Measurements from ENCODE around the gene KIRREL3. TPM values are rescaled to one million over a fixed set of nuclear protein-coding genes. Genes with fewer than 3 reads are reported as not detected.

Gene KIRREL3
- total RNA-seq, 2 donors from 2014 or later, result 0.61 to 0.64 TPM

DNA sequence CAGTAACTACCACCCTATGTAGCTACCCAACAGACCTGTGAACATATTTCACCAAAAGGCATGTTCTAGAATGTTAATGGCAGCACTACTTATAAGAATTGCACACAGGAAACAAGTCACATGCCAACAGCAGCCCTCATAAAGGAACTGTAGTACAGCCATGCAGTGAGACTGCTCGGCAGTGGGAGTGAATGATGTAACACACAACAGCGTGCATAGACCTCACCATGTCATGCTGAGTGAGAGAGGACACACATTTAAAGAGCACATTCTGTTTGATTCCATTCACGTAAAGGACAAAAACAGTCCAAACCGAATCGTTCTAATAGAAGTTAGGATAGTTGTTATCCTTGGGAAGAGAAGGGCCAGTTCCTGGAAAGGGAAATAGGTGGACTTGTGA, 27.2 kb upstream of the KIRREL3 start:
- intact Hi-C loops (cut with DNase I), result no loop called here
- peaks cover 3% of the 10 kb centered on the region for H3K4me1 ChIP-seq
- no peaks in the 10 kb centered on the region for H3K9me3 ChIP-seq
- no peak overlapping the region for H3K4me3 ChIP-seq
- H3K36me3 ChIP-seq, result no peaks in the 10 kb centered on the region
- H3K27me3 ChIP-seq, result no peaks in the 10 kb centered on the region
- no peak overlapping the region for H3K27ac ChIP-seq
- DNase-seq, result no peak
- no peak overlapping the region for H3K9ac ChIP-seq (ENCODE audit: low read depth in 2 of 2, low read length in 2 of 2)
- TF ChIP-seq, protein P1, sequence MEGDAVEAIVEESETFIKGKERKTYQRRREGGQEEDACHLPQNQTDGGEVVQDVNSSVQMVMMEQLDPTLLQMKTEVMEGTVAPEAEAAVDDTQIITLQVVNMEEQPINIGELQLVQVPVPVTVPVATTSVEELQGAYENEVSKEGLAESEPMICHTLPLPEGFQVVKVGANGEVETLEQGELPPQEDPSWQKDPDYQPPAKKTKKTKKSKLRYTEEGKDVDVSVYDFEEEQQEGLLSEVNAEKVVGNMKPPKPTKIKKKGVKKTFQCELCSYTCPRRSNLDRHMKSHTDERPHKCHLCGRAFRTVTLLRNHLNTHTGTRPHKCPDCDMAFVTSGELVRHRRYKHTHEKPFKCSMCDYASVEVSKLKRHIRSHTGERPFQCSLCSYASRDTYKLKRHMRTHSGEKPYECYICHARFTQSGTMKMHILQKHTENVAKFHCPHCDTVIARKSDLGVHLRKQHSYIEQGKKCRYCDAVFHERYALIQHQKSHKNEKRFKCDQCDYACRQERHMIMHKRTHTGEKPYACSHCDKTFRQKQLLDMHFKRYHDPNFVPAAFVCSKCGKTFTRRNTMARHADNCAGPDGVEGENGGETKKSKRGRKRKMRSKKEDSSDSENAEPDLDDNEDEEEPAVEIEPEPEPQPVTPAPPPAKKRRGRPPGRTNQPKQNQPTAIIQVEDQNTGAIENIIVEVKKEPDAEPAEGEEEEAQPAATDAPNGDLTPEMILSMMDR (IDR thresholded peaks at IDR 0.05), result no peak

- no peaks in the 10 kb centered on the region for H3K36me3 ChIP-seq
- intact Hi-C loops (cut with DNase I), result no loop called here
- H3K4me3 ChIP-seq, result no peak overlapping the region
- no peaks in the 10 kb centered on the region for H3K27me3 ChIP-seq
- peaks cover 3% of the 10 kb centered on the region for H3K4me1 ChIP-seq
- TF ChIP-seq, protein P1 (IDR thresholded peaks at IDR 0.05), result no peak
- no peaks in the 10 kb centered on the region for H3K9me3 ChIP-seq
- DNase-seq, result no peak
- H3K9ac ChIP-seq (ENCODE audit: low read depth in 2 of 2, low read length in 2 of 2), result no peak overlapping the region
- H3K27ac ChIP-seq, result no peak overlapping the region
These were observed 26.4 kb upstream of the KIRREL3 start for GRCh38 chr11:127027000-127027399.

DNA sequence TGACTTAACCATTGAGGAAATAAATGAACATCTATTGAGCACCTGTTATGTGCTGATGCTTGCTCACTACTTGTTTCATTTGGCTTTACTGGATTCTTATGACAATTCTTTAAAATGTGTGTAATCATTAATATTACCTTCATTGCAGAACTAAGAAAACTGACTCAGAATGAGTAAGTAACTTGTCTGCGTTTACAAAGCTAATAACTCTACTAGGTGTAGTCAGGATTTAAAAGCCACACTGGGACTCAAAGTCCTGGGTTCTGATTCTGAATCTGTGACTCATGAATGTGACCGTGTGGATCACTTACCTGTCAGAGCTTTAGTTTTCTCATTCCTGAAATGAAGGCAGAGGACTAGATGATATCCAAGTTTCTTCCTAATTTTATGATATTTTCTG, 23.4 kb upstream of the KIRREL3 start:
- intact Hi-C loops (cut with DNase I), result no loop called here
- DNase-seq, result no peak
- Histone ChIP-seq H3K9ac (ENCODE audit: low read depth in 2 of 2, low read length in 2 of 2) (no peak overlapping the region), H3K4me3 (no peak overlapping the region), H3K27me3 (no peaks in the 10 kb centered on the region), H3K9me3 (no peaks in the 10 kb centered on the region), H3K27ac (no peak overlapping the region), H3K36me3 (no peaks in the 10 kb centered on the region), H3K4me1 (peaks cover 3% of the 10 kb centered on the region)
- TF ChIP-seq, protein P1 (IDR thresholded peaks at IDR 0.05), result no peak

GRCh38 chr11:127018683-127019279, 18.2 kb upstream of the KIRREL3 start:
- no peak overlapping the region for H3K27ac ChIP-seq
- H3K4me3 ChIP-seq, result no peak overlapping the region
- no peaks in the 10 kb centered on the region for H3K36me3 ChIP-seq
- H3K27me3 ChIP-seq, result no peaks in the 10 kb centered on the region
- no peaks in the 10 kb centered on the region for H3K4me1 ChIP-seq
- TF ChIP-seq, protein P1 (IDR thresholded peaks at IDR 0.05), result no peak
- no peak overlapping the region for H3K9ac ChIP-seq (ENCODE audit: low read depth in 2 of 2, low read length in 2 of 2)
- no peaks in the 10 kb centered on the region for H3K9me3 ChIP-seq
- DNase-seq, result no peak
- intact Hi-C loops (cut with DNase I), result no loop called here

GRCh38 chr11:127017482-127017881, 16.9 kb upstream of the KIRREL3 start:
- no peaks in the 10 kb centered on the region for H3K9me3 ChIP-seq
- H3K9ac ChIP-seq (ENCODE audit: low read depth in 2 of 2, low read length in 2 of 2), result no peak overlapping the region
- no peaks in the 10 kb centered on the region for H3K27me3 ChIP-seq
- H3K36me3 ChIP-seq, result no peaks in the 10 kb centered on the region
- no peaks in the 10 kb centered on the region for H3K4me1 ChIP-seq
- no peak overlapping the region for H3K27ac ChIP-seq
- intact Hi-C loops (cut with DNase I), result no loop called here
- no peak for DNase-seq
- no peak overlapping the region for H3K4me3 ChIP-seq
- TF ChIP-seq, protein P1 (IDR thresholded peaks at IDR 0.05), result no peak
